ENCODE measurements around the gene TBX4.
"Not testable (repeated sequence)": the region's sequence is repeated elsewhere in the genome, so short reads cannot be mapped to it uniquely, and the experiment has no call there.

Gene TBX4

DNA sequence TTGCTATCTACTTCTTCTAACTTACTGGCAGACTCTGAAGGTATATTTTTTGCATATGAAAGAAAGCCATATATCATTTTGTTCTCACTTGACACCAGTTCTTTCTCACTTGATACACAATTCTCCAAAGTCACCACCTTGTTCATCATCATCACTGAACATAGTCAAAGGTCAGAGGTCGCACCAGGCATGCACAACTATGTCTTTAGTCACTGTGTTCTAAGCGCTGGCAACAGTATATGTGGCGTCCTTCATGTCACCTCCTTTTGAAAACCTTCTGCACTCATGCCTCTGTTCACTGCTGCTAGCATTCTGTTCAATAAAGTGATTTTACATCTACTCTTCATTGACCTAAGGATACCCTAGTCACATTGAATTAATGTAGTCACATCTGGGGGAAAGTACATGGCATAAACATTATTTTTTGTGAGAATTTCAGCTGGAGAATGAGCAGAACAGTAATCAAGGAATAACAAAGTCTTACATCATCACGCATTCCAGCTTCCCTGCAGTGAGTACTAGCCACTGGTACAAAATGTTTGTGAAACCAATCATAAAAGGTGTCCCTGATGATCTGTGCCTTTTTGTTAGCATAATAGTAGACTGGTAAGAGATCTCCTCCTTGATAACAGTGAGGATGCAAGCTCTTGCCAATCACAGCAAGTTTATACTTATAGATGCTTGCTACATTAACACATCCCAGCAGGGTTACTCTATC, 20.5 kb upstream of the TBX4 start:
- DNase-seq: no peak

DNA sequence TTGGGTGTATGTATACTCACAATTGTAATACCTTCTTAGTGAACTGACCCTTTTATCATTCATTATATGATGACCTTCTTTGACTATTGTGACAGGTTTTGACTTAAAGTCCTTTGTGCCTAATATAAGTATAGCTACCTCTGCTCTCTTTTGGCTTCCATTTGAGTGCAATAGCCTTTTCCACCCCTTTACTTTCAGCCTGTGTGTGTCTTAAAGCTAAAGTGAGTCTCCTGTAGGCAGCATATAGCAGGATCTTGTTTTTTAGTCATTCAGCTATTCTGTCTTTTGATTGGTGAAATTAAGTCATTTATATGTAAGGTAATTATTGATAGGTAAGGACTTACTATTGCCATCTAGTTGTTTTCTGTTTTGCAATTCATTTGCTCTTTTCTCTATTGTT, 15.9 kb upstream of the TBX4 start:
- no peak for DNase-seq

DNA sequence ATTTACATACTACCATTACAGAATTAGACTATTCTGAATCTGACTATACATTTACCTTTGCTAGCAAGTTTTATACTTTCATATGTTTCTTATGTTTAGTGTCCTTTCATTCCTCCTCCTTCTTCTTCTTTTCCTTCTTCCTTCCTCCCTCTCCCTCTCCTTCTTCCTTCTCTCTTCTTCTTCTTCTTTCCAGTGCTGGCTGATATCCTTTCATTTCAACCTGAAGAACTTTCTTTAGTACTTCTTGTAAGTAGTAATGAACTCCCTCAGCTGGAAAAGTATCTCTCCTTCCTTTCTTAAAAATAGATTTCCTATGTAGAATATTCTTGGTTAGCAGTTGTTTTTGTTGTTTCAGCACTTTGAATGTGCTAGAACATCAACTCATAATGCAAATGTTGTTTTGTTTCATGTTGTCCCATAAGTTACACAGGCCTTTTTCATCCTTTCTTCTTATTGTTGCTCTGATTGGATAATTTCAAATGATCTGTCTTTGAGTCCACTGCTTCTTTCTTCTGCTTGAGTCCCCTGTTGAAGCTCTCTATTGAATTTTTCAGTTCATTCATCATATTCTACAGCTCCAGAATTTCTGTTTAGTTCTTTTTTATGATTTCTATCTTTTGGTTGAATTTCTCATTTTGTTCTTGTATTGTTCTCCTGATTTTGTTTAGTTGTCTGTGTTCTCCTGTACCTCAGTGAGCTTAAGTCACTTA, 15.1 kb upstream of the TBX4 start:
- DNase-seq: no peak

DNA sequence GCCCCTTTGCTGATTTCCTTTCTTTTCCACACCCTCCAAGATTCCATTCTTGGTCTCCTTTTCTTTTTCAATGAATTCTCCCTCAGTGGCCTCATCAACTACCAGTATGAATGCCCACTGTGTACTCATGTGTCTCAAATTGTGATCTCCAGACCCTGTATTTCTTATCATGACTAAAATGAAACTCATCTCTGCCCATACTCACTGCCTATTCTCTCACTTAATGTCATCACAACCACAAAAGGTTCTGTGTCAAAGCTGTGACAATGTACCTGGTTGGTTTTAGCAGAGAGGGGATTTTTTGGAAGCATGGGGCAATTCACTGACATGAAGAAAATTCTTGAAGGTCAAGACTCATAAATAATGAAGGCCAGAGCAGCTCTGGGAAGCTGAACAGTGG, 11.5 kb upstream of the TBX4 start:
- no peak for DNase-seq

DNA sequence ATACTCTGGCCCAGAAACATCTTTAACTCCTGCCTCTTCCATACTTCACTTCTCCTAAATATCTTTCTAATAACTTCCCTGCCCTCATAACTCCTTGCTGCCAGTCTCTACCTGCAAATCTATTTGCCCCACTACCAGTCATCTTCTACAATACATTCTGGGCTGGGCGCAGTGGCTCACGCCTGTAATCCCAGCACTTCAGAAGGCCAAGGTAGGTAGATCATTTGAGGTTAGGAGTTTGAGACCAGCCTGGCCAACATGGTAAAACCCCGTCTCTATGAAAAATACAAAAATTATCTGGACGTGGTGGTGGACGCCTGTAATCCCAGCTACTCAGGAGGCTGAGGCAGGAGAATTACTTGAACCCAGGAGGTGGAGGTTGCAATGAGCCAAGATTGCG, 10.7 kb upstream of the TBX4 start:
- DNase-seq: not testable (repeated sequence)

DNA sequence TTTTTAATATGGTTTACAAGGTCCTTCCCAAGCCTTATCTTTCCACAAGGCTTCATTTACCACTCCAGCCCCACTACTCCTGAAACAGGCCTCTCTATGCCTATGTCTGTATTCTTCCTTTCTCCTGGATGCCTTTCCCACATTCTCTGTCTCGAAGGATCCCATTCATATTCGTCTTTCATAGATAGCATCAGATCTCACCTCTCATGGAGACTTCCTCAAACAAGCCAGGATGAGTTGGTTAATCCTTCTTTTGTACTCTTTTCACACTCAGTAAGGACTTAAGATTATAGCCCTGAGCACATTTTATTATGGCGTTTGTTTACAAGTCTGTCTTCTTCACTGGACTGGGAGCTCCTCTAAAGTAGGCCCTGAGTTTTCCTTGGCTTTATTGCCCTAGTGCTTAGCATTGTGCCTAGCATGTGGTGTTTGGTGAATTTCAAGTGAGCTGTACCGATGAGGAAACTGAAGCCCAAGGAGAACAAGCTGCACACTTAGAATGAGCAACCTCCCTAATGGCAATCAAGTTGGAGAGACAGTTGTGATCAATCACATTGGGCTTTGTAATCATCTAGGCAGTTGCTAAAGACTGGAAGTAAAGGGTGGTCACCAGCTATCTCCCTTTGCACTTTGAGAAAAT, 10.0 kb upstream of the TBX4 start:
- no peak for DNase-seq

DNA sequence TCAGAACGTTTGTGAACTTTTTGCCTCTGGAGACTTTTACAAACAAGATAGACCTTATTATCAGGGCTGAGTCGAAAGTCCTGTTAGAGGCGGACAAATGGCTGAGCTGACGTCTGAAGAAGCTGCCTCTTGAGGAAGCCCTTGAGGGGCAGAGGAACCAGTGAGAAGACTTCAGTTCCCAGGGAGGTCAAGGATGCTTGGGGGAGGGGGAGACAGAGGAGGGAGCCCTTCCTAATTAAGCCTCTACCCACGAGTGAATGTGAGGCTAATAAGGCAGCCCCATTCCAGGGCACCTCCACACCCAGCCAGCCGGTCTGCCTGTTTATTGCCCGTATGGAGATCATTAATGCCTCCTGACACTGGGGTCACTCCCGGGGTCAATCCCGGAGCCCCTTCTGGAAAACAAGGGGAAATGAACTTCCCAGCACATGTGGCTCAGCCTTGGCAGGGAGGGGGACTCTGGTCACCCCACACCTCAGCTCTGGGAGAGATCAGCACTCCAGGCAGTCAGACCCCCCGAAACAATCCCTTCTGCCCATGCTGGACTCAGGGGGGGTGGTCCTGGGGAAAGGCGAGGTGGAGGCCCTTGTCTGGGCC, 9.2 kb upstream of the TBX4 start:
- no peak for DNase-seq

DNA sequence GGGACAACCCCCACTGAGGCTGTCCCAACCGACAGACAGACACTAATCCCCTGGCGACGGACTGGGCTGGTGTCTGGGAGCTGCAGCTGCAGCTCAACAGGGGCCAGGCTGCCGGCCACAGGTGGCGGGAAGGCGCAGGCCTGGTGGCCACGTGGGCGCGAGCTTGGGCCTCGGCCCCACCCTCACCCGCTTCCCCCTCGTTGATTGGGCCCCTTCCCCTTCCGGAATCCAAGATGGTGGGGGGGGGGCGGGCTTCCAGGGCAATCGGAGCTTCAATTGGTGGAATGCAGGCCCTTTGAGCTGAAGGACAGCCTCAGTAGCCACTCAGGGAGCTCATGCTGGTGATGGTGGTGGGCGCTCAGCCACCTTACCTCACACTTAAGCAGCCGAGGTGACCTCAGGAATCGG, 8.7 kb upstream of the TBX4 start:
- no peak for DNase-seq

DNA sequence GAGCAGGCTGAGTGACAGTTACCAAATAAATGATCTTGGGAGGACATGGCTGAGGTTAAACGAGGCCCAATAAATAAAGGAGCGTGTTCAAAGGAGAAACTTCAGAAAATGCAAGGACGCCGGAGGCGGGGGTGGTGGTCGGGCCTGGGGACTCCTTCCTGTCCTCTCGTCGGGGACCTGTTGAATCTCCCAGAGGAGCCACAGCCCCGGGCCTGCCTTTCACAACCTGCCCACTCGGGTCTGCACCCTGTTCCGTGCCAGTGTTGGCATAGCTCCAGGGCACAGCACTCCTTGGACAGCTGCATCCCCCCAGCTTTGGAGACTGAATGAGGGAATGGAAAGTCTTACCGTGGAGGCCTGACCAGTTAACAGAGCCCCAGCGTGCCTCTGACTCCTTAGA, 8.1 kb upstream of the TBX4 start:
- DNase-seq: no peak

DNA sequence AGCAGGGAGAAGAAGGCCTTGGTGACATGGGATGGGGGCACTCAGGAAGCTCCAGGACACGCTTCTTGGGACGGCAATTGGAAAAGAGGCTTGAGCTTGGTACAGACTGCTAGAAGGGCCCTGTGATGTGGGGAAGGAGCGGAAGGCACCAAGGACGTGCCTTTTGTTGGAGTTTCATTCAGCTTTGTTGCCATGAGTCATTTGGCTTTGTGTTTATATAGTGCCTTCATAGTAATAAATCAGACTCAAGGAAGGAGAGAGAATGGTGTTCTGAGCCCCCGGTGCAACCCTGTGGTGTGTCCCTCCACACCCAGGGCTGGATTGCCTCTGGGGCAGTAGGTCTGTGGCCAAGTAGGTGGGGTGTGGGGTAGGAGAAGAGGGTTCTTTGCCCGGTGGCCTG, 7.4 kb upstream of the TBX4 start:
- DNase-seq: no peak

DNA sequence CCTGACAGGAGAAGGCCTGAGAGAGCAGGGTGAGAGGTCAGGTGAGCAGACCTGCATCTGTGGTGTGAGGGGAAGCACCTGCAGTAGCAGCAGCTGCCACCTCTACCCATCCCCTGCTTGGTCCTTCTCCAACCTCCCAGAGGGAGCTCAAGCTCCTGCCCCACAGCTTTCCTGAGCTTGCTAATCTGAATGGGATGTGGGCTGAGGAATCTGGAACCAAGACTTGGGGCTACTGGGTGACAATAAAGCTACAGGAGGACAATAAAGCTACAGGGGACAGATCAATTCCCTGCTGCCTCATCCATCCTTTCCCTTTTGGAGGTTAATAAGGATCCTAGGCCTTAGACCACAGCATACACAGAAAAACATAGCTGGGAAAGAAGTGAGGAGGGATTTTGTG, 4.9 kb upstream of the TBX4 start:
- no peak for DNase-seq

DNA sequence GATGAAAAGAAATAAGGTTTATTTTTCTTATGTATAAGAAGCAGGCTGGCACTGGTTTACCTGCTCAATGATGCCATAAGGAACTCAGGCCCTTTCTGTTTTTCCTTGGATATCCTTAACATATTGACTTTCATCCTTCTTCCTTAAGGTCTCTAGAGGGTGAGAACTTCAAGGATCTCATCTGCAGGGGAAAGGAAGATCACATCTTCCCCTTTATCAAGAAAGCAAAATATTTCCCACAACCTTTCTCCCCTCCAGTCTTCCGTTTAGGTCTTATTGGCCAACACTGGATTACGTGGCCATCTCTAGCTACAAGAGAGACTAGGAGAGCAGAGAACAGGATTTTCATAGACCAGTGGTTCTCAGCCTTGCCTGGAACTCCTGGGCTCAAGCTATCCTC, 4.2 kb upstream of the TBX4 start:
- no peak for DNase-seq

DNA sequence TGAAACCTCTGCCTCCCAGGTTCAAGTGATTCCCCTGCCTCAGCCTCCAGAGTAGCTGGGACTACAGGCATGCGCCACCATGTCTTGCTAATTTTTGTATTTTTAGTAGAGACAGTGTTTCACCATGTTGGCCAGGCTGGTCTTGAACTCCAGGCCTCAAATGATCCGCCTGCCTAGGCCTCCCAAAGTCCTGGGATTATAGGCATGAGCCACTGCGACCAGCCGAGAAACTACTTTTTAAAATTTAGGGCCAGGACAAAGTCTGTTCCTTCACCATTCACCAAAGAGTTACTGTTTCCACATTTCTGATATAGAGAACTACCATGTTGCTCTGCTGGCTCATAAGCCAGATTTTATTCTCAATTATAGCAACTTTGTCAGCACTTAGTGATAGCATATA, 3.1 kb upstream of the TBX4 start:
- DNase-seq: not testable (repeated sequence)

DNA sequence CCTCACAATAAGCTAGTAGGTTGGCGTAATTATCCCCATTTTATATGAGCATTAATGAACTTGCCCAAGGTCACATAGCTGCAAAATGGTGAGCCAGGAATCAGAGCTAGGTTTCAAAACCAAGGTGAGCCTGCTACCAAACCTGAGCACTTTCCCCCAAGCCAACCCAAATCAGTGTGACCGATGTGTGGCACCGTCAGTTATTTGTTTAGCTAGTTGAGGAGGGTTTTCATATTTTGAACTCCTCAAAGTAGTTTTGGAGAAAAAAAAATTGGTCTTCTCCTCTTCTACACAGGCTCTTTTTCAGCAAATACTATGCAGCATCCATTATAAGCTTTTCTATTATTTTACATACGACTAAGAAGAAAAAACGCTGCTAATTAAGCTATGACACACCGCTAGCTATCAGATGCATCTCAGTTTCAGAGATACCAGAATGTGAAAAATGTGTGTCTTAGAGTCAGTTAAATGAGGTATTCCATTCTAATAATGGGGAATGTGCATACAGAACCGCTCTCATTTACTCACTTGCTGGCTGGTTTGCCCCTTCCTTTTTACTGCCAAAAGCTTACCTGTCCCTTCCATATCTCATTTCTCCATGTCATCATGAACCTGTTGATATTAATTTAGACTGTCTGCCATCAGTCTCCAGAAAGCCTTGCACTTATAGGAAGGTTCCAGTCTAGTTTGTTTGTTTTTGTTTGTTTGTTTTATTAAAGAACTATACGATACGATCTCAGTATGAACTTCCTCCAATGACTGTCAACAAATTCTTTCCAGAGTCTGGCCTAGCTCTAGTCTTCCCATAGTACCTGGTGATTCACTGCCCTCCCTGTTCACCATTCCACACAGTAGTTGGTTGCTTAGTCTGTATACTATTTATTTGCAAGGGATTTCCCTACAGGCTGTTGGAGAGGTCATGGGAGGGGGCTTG, 2.2 kb upstream of the TBX4 start:
- no peak for DNase-seq

DNA sequence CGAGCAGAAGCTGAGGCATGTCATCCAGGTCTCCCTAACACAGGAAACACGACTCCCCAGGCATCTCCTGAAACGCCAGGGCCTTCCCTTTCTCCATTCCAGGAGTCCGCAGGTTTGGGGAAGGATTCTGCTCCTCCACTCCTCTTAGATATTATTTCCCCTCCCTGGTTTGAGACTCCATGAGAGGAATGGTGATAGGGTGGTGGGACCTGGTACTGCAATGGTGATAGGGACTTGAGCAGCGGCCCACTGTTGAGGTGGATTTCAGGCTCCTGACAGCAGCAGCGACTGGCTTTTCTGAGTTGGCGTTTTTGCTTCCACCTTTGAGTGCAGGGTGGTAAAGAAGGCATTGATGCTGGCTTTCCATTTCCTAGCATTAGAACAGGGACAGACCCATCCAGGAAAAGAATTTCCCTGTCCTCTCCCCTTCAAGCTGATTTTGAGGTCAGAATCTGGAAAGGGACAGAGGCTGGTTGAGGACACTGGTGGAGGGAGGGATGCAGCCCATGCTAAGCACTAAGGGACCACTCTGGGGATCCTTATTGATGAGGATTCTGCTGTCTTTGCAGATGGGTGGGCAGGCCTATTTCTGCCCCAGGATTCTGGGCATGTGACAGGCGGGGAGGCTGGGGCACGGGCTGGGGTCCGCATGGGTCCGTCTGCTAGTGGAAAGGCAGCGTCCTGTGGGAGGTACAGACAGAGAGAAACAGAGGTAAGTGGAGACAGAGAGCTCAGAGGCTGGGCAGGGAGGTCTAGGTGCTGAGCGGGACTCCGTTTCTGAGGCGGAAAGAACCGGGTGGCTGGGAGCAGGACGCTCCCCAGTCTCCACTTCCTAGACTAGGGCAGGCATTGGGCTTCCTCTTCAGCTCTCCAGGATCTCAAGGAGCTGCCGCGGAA, 1.3 kb upstream of the TBX4 start:
- DNase-seq: no peak

DNA sequence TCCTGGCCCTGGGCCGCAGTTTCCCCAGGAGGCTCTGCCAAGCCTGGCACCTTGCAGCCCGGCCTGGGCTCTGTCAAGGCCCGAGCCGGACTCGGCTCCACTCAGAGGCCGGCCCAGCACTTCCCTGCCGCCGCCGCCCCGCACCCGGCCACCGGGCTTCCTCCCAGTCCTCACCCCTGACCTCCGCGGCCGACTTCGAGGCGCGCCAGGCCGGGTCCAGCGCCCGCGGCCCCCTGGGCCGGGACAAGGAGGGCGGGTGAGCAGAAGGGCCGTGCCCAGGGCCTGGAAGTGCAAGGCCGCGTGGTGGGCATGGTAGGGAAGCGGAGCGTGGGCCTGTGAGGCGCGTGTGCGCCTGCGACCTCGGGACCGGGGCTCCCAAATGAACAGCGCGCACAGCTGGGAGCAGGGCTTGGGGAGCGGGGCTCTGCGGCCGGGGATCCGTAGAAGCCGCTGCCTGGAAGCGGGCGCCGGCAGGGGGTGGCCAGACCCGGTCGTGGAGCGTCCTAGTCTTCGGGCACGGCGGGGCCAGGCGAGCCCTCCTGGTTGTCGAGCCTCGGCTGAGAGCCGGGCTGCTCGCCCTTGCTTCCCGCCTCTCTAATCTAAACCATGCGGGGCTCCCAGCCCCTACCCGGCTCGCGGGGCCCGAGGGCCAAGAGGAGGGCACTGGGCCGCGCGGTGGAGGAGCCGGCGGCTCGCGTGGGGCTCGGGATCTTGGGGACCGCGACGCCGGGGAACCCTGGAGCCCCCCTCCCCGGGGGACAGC, 503 bp upstream of the TBX4 start:
- DNase-seq: no peak

DNA sequence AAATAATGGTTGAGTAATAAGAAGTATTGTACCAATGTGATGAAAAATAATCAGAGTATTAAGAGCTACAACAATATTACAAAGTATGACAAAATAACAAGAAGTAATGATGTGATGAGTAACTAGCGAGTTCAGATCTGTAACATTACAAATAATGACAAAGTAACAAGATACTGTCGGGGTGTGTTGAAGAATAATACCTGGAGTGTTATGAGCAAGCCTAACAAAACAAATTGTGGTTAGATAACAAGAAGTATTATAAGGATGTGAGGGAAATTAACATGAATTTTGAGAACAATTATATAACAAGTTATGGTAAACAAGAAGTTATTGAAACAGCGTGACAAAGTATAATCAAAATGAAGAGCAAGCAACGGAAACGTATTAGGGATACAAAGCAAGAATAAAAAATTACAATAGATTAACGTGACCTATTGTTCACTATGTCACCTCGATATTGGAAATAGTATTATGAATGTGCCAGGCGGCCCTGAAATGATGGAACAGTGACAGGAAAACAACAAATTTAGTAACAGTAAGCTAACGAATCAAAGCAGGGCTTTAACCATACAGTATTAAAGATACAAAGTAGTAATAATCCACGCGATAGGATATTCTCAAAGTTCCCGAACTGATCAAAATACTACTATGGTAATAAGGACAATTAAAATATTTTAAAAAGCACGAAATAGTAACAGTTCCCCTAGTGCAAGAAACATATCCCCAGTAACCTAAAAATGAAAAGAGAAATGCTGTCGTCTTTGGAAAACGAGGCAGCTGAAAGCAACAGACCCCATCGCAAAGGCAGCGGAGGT, 1.6 kb downstream of the TBX4 start:
- DNase-seq: no peak

DNA sequence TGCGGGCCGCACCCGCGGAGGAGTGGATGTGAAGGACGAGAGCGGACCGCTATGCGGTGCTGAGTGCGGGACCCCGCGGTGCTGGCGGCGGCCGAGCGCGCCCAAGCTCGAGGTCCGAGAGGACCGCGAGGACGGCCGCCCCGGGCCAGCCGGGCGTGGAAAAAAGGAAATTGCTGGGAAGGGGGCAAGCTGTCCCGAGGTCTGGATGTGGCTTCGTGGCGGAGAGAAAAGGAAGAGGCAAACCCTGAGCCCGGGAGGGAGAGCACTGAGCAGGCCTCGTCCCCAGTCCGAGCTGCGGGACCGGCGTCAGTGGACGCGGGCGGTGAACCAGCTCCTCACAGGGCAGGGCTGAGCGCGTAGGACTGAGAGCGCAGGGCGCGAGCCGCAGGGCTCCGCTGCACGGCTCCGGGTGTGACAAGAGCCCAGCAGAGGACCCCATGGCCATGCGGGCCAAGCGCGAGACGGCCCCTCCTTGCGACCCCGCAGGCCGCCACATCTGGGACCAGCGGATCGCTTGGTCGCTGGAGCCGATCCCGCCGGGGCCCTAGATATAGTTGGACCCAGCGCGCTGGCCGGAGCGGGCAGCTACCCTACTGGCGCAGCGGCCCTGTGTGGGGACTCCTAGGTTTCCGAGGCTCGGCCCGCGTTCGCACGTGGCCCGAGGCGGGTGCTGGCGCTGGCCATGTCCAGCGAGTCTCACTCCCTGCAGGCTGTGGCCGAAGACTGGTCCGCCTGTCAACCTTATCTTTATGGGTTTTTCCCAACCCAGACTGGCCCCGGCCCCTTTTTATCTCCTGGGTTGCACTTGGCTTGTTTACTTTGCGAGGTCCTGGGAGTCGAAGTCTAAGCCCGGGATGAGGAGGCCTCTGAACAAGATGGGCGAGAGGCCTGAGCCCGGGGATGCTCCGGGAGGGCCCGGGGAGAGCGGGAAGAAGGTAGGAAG, 2.4 kb downstream of the TBX4 start:
- DNase-seq: no peak

Data from NCI-H345 (cell line).